Measurements from ENCODE around the gene LHX2. TPM values are rescaled to one million over a fixed set of nuclear protein-coding genes. Genes with fewer than 3 reads are reported as not detected.

LHX2 gene
- total and polyA plus RNA-seq, 9 of the 15 experiments (the other 6 are each of a cell fraction or from before 2014, with no cell fraction given) = 0.07 TPM; not detected in 8

DNA sequence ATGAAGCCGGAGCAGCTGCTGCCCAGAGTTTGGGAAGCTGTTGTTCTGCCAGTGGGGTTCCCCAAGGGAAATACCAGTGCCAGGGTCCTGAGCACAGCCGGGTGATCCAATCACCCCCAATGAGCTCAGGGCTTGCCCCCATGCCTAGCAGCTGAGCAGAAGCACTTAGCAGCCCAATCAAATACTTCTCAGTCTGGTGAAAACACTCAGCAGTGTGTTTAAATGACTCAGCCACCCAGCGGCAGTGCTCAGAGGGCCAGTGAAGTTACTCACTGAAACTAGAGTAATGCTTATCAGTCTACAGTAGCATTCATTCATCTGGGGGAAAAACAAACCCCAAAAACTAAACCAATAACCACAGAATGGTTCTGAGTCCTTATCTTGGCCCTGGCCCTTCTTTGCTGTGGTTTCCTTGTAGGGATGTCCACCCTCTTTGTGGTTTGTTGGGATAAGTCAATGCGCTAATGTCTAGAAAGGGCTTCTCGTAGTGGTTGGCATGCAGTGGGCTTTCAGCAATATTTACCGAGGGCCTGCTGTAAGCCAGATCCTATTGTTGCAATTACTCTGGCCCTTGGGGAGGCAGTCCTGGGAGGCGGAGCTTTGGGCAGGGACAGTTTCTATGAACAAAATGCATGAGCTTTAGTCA lies 43.1 kb downstream of the LHX2 start (continued):
- TF ChIP-seq ZBTB1 (CRISPR knock-in tag; IDR thresholded peaks at IDR 0.05; ENCODE audit: borderline replicate concordance, low read depth) (peak; percentile 97), CBFA2T3 (IDR thresholded peaks at IDR 0.05) (peak; percentile 82), DPF2 (IDR thresholded peaks at IDR 0.05) (0 out of 2 replicates have a peak, but pooled peaks have one; percentile 39), PCBP1 (IDR thresholded peaks at IDR 0.05; ENCODE audit: low read depth, low read length, poor library complexity, severe bottlenecking) (no peak), ZNF57 (CRISPR knock-in tag; IDR thresholded peaks at IDR 0.05) (no peak), ZNF589 (CRISPR knock-in tag; IDR thresholded peaks at IDR 0.05; ENCODE audit: low read depth) (no peak), BMI1 (IDR thresholded peaks at IDR 0.05; ENCODE audit: low read length) (no peak), TRIM28 (IDR thresholded peaks at IDR 0.05) (no peak), RAD21 (CRISPR knock-in tag; conservative IDR thresholded peaks at IDR 0.05 in 1 of 2, IDR thresholded peaks at IDR 0.05 in 1 of 2) (no peak), GATAD2A (IDR thresholded peaks at IDR 0.05) (no peak), ZNF140 (CRISPR knock-in tag; IDR thresholded peaks at IDR 0.05) (no peak), RBM14 (IDR thresholded peaks at IDR 0.05; ENCODE audit: borderline replicate concordance, insufficient read depth, low read depth, low read length) (no peak), ZC3H4 (CRISPR knock-in tag; IDR thresholded peaks at IDR 0.05; ENCODE audit: borderline replicate concordance) (no peak), FOXM1 (IDR thresholded peaks at IDR 0.05; ENCODE audit: low read depth) (peak; percentile 17; the same call in 1 of the 2 replicates), FOXM1 (CRISPR knock-in tag; IDR thresholded peaks at IDR 0.05; ENCODE audit: low read depth) (no peak), HEY1 (CRISPR knock-in tag; IDR thresholded peaks at IDR 0.05; ENCODE audit: borderline replicate concordance) (0 out of 2 replicates have a peak, but pooled peaks have one; percentile 17), CTBP1 (IDR thresholded peaks at IDR 0.05; ENCODE audit: borderline replicate concordance) (peak; percentile 59; the same call in 1 of the 2 replicates), BACH1 (tag; IDR thresholded peaks at IDR 0.05) (no peak)
- TF ChIP-seq, protein P1, sequence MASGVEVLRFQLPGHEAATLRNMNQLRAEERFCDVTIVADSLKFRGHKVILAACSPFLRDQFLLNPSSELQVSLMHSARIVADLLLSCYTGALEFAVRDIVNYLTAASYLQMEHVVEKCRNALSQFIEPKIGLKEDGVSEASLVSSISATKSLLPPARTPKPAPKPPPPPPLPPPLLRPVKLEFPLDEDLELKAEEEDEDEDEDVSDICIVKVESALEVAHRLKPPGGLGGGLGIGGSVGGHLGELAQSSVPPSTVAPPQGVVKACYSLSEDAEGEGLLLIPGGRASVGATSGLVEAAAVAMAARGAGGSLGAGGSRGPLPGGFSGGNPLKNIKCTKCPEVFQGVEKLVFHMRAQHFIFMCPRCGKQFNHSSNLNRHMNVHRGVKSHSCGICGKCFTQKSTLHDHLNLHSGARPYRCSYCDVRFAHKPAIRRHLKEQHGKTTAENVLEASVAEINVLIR (CRISPR knock-in tag; IDR thresholded peaks at IDR 0.05) = no peak
- TF ChIP-seq, protein P2, sequence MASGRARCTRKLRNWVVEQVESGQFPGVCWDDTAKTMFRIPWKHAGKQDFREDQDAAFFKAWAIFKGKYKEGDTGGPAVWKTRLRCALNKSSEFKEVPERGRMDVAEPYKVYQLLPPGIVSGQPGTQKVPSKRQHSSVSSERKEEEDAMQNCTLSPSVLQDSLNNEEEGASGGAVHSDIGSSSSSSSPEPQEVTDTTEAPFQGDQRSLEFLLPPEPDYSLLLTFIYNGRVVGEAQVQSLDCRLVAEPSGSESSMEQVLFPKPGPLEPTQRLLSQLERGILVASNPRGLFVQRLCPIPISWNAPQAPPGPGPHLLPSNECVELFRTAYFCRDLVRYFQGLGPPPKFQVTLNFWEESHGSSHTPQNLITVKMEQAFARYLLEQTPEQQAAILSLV (tag; IDR thresholded peaks at IDR 0.05) = no peak
- TF ChIP-seq, protein P3, sequence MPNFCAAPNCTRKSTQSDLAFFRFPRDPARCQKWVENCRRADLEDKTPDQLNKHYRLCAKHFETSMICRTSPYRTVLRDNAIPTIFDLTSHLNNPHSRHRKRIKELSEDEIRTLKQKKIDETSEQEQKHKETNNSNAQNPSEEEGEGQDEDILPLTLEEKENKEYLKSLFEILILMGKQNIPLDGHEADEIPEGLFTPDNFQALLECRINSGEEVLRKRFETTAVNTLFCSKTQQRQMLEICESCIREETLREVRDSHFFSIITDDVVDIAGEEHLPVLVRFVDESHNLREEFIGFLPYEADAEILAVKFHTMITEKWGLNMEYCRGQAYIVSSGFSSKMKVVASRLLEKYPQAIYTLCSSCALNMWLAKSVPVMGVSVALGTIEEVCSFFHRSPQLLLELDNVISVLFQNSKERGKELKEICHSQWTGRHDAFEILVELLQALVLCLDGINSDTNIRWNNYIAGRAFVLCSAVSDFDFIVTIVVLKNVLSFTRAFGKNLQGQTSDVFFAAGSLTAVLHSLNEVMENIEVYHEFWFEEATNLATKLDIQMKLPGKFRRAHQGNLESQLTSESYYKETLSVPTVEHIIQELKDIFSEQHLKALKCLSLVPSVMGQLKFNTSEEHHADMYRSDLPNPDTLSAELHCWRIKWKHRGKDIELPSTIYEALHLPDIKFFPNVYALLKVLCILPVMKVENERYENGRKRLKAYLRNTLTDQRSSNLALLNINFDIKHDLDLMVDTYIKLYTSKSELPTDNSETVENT (CRISPR knock-in tag; IDR thresholded peaks at IDR 0.05) = no peak
- TF ChIP-seq, protein P4, sequence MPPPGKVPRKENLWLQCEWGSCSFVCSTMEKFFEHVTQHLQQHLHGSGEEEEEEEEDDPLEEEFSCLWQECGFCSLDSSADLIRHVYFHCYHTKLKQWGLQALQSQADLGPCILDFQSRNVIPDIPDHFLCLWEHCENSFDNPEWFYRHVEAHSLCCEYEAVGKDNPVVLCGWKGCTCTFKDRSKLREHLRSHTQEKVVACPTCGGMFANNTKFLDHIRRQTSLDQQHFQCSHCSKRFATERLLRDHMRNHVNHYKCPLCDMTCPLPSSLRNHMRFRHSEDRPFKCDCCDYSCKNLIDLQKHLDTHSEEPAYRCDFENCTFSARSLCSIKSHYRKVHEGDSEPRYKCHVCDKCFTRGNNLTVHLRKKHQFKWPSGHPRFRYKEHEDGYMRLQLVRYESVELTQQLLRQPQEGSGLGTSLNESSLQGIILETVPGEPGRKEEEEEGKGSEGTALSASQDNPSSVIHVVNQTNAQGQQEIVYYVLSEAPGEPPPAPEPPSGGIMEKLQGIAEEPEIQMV (tag; conservative IDR thresholded peaks at IDR 0.05; ENCODE audit: low read depth) = no peak
- TF ChIP-seq, protein P5, sequence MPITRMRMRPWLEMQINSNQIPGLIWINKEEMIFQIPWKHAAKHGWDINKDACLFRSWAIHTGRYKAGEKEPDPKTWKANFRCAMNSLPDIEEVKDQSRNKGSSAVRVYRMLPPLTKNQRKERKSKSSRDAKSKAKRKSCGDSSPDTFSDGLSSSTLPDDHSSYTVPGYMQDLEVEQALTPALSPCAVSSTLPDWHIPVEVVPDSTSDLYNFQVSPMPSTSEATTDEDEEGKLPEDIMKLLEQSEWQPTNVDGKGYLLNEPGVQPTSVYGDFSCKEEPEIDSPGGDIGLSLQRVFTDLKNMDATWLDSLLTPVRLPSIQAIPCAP (CRISPR knock-in tag; IDR thresholded peaks at IDR 0.05; ENCODE audit: borderline replicate concordance) = no peak
